ENCODE measurements around the gene HMCN1. TPM values are rescaled to one million over a fixed set of nuclear protein-coding genes. Genes with fewer than 3 reads are reported as not detected.

Gene HMCN1
- total RNA-seq, 1 donor from 2014 or later: 0.22 TPM

DNA sequence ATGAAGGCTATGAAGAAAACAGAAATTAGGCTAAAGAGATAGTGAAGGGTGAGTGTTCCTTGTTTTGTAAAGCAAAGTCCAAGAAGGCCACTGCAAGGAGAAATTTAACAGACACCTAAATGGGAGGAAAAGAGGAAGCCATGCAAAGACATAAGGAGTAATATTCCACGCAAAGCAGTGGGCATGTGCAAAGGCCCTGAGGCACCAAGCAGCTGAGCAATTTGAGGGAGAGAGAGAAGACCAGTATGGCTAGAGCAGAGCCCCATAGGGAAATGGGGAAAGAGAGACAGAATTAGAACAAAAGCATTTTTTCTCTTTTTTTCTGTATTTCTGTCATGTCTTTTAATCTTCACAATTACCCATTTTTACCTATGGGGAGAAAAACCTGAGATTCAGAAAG, 486.7 kb downstream of the HMCN1 start:
- intact Hi-C loops (cut with micrococcal nuclease): no loop called here

DNA sequence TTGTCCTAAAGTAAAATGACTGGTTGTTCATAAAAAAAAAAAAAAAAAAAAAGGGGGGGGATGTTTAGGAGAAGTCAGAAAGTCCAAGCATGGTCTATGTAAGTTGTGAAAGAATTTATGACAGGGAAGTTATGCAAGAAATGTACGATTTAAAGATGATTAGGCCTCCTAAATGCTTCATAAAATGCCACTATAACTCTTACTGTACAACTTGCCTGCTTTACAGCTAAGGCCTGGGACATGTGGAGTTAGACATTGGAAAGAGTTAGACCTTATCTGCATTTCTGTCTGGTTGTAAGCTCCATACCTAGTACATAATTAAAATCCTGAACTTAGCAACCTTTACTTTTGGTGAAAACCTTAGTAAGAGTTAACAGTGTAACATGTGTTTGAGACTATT, 490.9 kb downstream of the HMCN1 start:
- intact Hi-C loops (cut with micrococcal nuclease): no loop called here

DNA sequence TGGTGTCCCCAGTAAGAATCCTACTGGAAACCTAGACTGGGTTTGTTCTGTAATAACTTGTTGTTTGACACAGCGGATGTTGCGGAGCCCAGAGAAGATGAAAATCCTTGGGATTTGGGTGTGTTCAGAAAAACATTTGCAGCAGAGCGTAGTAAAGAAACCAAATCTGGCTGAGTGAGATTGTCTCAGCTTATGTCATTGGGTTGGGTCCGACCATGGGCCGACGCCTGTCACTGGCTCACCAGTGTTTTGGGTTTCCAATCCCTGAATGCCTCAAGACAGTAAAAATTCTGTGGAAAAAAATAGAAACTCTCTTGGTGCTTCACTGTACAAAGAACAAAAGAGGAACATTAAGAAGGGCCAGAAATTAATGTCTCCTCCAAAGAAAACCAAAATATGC, 494.6 kb downstream of the HMCN1 start:
- intact Hi-C loops (cut with micrococcal nuclease): no loop called here

DNA sequence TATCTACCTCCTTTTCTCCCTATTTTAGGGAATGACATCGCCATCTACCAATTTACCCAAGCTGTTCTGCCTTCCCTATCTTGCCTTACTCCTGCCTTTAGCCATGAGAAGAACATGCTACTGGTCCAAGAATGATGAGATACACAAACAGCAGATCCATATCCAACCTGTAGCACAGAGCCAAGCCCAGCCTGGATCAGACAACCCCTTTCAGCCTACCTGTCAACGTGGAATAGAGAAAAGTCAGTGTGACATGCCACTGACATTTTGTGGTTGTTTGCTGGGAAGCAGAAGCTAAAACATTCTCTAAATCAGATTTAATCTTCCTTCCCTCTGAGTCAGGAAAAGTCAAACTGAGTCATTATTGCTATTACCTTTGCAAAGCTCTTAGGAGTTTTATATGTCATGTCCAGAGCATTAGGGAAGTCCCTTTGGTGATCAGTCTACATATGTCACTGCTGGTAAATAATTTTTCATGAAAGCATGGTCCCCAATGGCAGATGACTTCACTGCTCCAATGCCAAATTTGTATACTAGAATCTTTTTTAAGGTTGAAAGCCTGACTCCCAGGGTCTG, 497.8 kb downstream of the HMCN1 start:
- intact Hi-C loops (cut with micrococcal nuclease): no loop called here

DNA sequence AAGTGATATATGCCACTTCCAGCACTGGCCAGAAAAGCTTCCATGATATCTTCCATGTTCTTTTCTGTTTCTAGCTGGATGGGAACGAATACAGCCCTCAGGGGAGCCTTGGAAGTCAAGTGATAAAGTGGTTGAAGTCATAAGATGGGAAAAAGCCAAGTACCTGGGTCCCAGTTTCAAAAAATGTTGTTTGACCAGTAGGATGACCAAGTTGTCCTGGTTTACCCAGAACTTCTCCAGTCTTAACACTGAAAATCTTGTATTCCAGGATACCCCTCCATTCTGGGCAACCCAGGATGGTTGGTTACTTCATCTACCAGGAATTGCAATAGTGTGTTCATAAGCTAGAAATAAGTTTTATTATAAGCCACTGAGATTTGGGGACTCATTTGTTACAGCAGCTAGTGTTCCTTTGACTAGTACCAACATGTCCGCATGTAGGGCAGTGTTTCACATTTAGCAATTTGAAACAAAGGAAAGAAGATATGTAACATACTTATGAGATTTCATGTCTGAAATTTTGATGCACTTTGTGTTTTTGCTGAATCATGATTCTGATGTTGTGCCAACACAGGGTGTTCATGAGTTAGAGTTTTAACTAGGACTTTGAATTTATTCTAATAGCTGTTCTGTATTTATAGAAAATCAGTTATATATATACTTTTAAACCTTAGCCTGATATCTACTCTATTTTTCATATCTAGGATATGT, 500.9 kb downstream of the HMCN1 start:
- intact Hi-C loops (cut with micrococcal nuclease): no loop called here

DNA sequence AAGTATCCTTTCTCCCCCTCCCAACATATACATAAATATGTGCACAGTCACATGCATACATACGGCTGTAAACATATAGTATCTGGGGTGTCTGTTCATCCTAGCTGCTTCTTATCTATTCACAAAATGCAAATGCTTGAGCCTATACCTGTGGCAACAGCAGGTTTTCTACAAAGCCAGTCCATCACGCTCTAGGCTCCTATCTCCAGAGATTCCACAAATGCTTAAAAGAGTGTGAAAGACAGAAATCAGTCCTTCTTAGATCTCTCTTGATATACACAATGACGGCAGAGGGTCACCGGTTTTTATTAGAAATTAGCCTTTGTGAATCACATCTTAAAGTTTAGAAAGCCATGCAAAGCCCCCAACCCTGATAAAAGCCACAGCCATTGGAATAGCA, 501.5 kb downstream of the HMCN1 start:
- intact Hi-C loops (cut with micrococcal nuclease): no loop called here

DNA sequence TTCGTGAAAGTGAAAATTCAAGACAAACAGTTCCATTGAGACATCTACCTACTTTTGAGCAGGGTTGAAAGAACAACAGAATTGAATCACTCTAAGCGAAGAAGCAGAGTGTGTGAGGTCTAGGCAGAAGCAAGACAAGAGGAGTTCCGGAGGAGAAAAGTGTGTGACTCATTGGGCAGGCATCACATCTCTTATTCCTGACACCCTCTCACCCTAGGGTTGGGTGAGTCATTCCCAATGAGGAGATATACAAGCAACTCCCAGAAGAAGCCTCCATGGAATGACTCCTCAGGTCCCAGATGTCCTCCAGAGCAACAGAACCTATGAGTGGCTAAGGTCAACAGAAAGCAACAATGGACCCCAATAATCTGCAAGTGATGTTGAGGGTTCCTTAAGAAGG, 502.7 kb downstream of the HMCN1 start:
- intact Hi-C loops (cut with micrococcal nuclease): no loop called here

DNA sequence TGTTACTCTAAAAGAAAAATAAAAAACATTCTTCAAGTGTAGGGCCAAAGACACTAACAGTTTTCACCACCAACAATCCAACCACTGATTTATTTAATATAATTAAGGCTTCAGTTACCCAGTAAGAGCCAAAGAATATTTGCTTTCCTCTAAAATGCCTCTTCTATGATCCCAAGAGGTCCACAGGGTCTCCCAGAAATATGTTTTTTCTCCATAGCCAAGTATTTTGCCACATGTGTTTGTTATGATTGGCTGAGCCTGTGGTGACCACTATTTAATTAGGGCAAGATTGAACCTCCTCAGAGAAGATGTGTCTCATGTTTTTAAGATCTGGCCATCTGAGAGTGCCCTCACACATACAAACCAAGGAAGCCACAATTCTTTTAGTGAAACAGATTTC, 505.0 kb downstream of the HMCN1 start:
- intact Hi-C loops (cut with micrococcal nuclease): no loop called here

DNA sequence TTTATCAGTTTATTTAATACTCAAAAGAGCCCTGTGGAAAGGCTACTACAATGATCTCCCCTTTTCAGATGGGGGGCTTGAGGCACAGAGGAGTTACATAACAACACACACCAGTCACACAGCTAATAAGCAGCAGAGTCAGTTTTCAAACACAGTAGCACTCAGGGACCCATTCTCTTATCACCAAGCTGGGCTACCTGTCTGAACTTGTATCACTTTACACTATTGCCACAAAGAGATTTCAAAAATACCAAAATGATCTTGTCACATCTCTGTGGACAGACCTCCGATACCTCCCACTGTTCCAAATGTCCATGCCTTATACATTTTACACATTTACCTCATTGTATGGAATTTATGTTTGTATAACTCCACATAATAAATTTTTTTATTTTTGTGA, 506.2 kb downstream of the HMCN1 start:
- intact Hi-C loops (cut with micrococcal nuclease): loop anchor here (5.0 kb wide), 1 partner anchor 1902 kb away; no protein-coding TSS in a partner anchor

All from T-helper 1 cell treated with Interleukin-12 subunit alpha and Interleukin-12 subunit beta and Interleukin-4 antibody, amounts not matched to agents 30 ng/mL and 1 ng/mL, for 36 hours (primary cell).